Transverse colon (tissue), 4 donors: ENCODE measurements around the gene NPW. TPM values are rescaled to one million over a fixed set of nuclear protein-coding genes. Genes with fewer than 3 reads are reported as not detected.

Experiments
- DNase-seq: peaks from one replicate; pipeline ENCODE4 v3.0.0-alpha.2; 2019
- H3K27ac ChIP-seq, 4 donors: fragments of 200-600 bp; sonication (generic); 2 replicates each; pipeline ENCODE4 v1.5.1; 2016 to 2018; ENCODE audit warnings: inconsistent platforms in 4 of 4
- H3K27me3 ChIP-seq: fragments of 200-600 bp; sonication (generic); 2 replicates; pipeline ENCODE4 v1.5.1; 2017; ENCODE audit warnings: inconsistent platforms
- H3K36me3 ChIP-seq, 4 donors: fragments of 200-600 bp; sonication (generic); 2 replicates each; pipeline ENCODE4 v1.5.1; 2017 to 2019; ENCODE audit warnings: inconsistent platforms in 4 of 4
- H3K4me1 ChIP-seq, 4 donors: fragments of 200-600 bp; sonication (generic); 2 replicates each; pipeline ENCODE4 v1.5.1; 2017 to 2020; ENCODE audit warnings: inconsistent platforms in 4 of 4
- H3K4me3 ChIP-seq, 4 donors: fragments of 200-600 bp; sonication (generic); 1 replicate in 1 of 4; 2 replicates in 3 of 4; pipeline versions ENCODE4 v1.5.1 to v1.6.1; 2017 to 2019; ENCODE audit warnings: inconsistent platforms in 4 of 4
- H3K9me3 ChIP-seq, 2 donors: fragments of 200-600 bp; sonication (generic); 2 replicates each; pipeline ENCODE4 v1.5.1; 2017 to 2019; ENCODE audit warnings: inconsistent platforms in 2 of 2
- EP300 ChIP-seq: sonication (generic); formaldehyde crosslinking; IDR thresholded peaks from one replicate; pipeline ENCODE4 v1.6.1; 2017; ENCODE audit warnings: antibody characterized with exemption, low read depth
- POLR2A ChIP-seq: fragments of 450-650 bp; IDR thresholded peaks from one replicate; pipeline ENCODE4 v1.6.1; 2016; ENCODE audit warnings: antibody characterized with exemption, mild to moderate bottlenecking, moderate library complexity
- POLR2AphosphoS5 ChIP-seq, 3 donors: sonication (generic); formaldehyde crosslinking; IDR thresholded peaks; one replicate each; pipeline ENCODE4 v1.6.1; 2016; ENCODE audit warnings: antibody characterized with exemption in 3 of 3
- whole genome bisulfite sequencing, 2 donors: methylation state at CpG; one replicate each; pipeline ENCODE4 v1.1.5; 2018; ENCODE audit warnings: low coverage in 1 of 2; 5-methylcytosine and 5-hydroxymethylcytosine counted together
- in situ Hi-C, 4 donors: fragments of 200-750 bp; cut with MboI; loops; one replicate each; pipeline versions ENCODE4 v1.15.0 to v1.15.1; 2017; ENCODE audit warnings: low sequenced_read_pairs in 3 of 4, low pct_ligation_motif_present in 1 of 4, low pct_unique_long_range_greater_than_20kb in 1 of 4
- intact Hi-C: fragments of 100-400 bp; cut with DNase I; formaldehyde crosslinking; loops from one replicate; pipeline ENCODE4 v1.15.1; 2023; ENCODE audit warnings: low total_unique reads
- total RNA-seq, 4 donors: library from RNA; depleted of rRNA; stranded (reverse); fragments of >200 nt; gene quantifications; one replicate each; pipeline ENCODE4 v1.1.0, GENCODE V29; 2016
- TF ChIP-seq, protein P1 (sequence below), 5 experiments: fragments of 200-600 bp in 3 of 5; fragments of 450-650 bp in 2 of 5; sonication (generic) in 3 of 5; IDR thresholded peaks; 1 replicate in 2 of 5; 2 replicates in 3 of 5; pipeline ENCODE4 v1.5.1; 2016 to 2017; ENCODE audit warnings: antibody characterized with exemption in 5 of 5, inconsistent platforms in 3 of 5, mild to moderate bottlenecking in 2 of 5, moderate library complexity in 1 of 5

The NPW gene
- total RNA-seq, 4 donors from 2014 or later, result 0.41 TPM; not detected in 3

DNA sequence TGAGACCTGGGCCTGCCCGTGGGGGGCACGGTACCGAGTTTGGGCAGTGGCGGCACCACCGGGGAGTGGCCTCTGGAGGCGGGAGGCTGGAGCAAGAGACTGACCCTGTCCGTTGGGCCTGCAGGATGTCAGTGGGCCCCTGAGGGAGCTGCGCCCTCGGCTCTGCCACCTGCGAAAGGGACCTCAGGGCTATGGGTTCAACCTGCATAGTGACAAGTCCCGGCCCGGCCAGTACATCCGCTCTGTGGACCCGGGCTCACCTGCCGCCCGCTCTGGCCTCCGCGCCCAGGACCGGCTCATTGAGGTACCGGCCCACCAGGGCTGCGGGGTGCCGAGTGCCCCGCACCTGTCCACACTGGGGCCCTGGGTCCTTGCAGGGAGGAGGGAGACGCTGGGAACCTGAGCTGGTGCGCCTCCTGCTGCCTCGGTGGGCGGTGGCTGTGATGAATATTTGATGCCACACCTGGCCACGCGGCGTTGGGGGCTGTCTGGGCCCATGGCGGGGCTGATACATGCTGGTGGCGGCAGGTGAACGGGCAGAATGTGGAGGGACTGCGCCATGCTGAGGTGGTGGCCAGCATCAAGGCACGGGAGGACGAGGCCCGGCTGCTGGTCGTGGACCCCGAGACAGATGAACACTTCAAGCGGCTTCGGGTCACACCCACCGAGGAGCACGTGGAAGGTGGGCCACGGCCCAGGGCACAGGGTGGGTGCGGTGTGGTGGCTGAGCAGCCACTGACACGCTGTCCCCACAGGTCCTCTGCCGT is 16.8 kb downstream of the NPW start:
- Histone ChIP-seq H3K4me3 (peak overlapping the region in 2 of 4 donors; percentile 2 to 28), H3K27ac (peak overlapping the region; percentile 78 to 87 (median 84)), H3K9me3 (no peaks in the 10 kb centered on the region), H3K4me1 (peaks cover 47 to 86% (median 69%) of the 10 kb centered on the region in 4 donors), H3K27me3 (no peaks in the 10 kb centered on the region), H3K36me3 (no peaks in the 10 kb centered on the region)
- WGBS, 2 donors, result 84% methylated on average over 32 of the region's 47 CpGs; no CpG with 5 or more reads in 1 of the 2 donors
- DNase-seq, result no peak
- intact Hi-C loops (no loop called here), in situ Hi-C loops (no loop called here)
- TF ChIP-seq POLR2AphosphoS5 (IDR thresholded peaks at IDR 0.05) (no peak), POLR2A (no peak), EP300 (no peak)
- TF ChIP-seq, protein P1, sequence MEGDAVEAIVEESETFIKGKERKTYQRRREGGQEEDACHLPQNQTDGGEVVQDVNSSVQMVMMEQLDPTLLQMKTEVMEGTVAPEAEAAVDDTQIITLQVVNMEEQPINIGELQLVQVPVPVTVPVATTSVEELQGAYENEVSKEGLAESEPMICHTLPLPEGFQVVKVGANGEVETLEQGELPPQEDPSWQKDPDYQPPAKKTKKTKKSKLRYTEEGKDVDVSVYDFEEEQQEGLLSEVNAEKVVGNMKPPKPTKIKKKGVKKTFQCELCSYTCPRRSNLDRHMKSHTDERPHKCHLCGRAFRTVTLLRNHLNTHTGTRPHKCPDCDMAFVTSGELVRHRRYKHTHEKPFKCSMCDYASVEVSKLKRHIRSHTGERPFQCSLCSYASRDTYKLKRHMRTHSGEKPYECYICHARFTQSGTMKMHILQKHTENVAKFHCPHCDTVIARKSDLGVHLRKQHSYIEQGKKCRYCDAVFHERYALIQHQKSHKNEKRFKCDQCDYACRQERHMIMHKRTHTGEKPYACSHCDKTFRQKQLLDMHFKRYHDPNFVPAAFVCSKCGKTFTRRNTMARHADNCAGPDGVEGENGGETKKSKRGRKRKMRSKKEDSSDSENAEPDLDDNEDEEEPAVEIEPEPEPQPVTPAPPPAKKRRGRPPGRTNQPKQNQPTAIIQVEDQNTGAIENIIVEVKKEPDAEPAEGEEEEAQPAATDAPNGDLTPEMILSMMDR (IDR thresholded peaks at IDR 0.05), result no peak

DNA sequence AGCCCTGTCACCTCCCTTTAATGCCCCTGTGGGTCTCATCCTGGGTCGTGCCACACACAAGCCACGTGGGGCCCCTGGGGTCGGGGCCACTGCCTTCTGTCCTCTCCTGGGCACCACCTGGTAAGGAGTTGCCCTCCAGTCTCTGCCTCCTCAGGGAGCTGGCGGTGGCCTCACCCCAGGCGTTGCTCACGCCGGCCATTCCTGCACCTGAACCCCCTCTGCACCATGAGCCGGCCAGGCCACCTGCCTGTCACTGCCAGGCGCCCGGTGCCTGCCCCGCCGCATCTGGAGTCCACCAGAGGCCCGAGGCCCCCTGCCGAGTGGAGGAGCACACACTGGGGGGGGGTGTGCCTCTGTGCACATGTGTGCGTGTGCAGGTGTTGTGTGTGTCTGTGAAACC is 17.5 kb downstream of the NPW start:
- H3K27ac ChIP-seq, result peak overlapping the region; percentile 76 to 87 (median 82)
- no peaks in the 10 kb centered on the region for H3K27me3 ChIP-seq
- no peak overlapping the region for H3K4me3 ChIP-seq
- H3K9me3 ChIP-seq, result no peaks in the 10 kb centered on the region
- no peaks in the 10 kb centered on the region for H3K36me3 ChIP-seq
- peaks cover 53 to 92% (median 76%) of the 10 kb centered on the region in 4 donors for H3K4me1 ChIP-seq
- in situ Hi-C loops, result no loop called here
- 76% methylated on average over 12 of the region's 15 CpGs; no CpG with 5 or more reads in 1 of the 2 donors for WGBS, 2 donors
- intact Hi-C loops, result no loop called here
- no peak for TF ChIP-seq EP300
- TF ChIP-seq POLR2A, result no peak
- DNase-seq, result no peak

DNA sequence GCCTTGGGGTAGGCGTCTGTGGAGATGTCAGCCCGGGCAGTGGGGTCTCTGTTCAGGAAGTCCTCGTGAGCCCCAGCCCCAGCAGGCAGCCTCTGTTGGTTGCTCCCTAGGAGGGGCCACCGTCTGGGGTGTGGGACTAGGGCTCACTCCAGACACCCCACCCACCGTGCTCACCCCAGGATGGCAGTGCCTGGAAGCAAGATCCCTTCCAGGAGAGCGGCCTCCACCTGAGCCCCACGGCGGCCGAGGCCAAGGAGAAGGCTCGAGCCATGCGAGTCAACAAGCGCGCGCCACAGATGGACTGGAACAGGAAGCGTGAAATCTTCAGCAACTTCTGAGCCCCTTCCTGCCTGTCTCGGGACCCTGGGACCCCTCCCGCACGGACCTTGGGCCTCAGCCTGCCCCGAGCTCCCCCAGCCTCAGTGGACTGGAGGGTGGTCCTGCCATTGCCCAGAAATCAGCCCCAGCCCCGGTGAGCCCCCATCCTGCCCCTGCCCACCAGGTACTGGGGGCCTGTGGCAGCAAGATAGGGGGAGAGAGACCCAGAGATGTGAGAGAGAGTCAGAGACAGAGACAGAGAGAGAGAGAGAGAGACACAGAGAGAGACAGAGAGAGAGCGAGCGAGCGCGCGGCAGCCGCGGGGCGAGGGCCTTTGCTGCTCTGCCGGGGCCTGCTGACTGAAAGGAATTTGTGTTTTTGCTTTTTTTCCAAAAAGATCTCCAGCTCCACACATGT is 18.2 kb downstream of the NPW start:
- no peak for DNase-seq
- H3K4me3 ChIP-seq, result no peak overlapping the region
- H3K27ac ChIP-seq, result peak overlapping the region; percentile 76 to 87 (median 82)
- no peaks in the 10 kb centered on the region for H3K27me3 ChIP-seq
- in situ Hi-C loops (no loop called here), intact Hi-C loops (no loop called here)
- H3K9me3 ChIP-seq, result no peaks in the 10 kb centered on the region
- peaks cover 58 to 92% (median 80%) of the 10 kb centered on the region in 4 donors for H3K4me1 ChIP-seq
- TF ChIP-seq, protein P1 (IDR thresholded peaks at IDR 0.05), result no peak
- no peak for TF ChIP-seq EP300
- TF ChIP-seq POLR2A, result no peak
- whole genome bisulfite sequencing, 2 donors, result 75 to 80% methylated on average over 1 to 24 of the region's 29 CpGs
- H3K36me3 ChIP-seq, result no peaks in the 10 kb centered on the region

DNA sequence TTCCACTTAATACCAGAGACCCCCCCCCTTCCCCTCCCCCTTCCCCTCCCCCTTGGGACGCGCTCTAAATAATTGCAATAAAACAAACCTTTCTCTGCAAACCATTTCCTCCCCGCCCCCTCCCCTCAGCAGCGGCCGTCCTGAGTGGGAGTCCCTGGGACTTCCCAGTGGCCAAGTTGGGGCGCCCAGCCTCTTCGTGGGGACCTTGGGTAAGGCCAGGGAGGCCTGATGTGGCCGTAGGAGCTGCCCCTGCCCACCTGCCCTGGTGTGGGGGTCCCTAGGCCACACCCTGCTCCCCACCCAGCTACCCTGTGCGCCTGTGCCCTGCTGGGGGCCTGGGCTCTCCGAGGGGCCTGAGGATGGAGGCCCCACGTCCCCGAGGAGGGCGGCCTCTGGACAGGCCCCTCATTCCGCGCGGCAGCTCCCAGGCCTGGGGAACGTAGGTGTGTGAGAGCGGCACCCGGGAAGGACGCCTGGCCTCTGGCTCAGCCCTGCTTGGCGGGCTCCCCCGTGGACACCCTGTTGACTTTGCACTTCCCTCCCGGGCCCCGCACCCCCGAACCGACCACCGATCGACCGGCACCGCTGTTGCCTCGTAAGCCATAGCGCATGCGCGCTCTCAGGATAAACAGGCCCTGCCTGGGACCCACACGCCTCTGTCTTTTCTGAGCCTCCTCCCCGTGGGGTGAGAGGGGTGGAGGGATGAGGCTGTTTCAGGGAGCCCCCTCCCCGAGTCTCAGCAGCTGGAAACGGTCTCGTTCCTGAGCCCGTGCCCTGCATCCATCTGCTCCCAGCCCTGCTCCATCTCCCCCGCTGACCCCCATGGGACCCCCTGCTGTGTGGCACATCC is 19.0 kb downstream of the NPW start:
- peaks cover 66 to 92% (median 81%) of the 10 kb centered on the region in 4 donors for H3K4me1 ChIP-seq
- H3K36me3 ChIP-seq, result no peaks in the 10 kb centered on the region
- no peak overlapping the region for H3K4me3 ChIP-seq
- intact Hi-C loops, result no loop called here
- no peaks in the 10 kb centered on the region for H3K27me3 ChIP-seq
- no peaks in the 10 kb centered on the region for H3K9me3 ChIP-seq
- TF ChIP-seq POLR2AphosphoS5 (IDR thresholded peaks at IDR 0.05), result no peak
- no peak for TF ChIP-seq EP300
- no peak for TF ChIP-seq POLR2A
- TF ChIP-seq, protein P1 (IDR thresholded peaks at IDR 0.05), result no peak
- in situ Hi-C loops, result no loop called here
- WGBS, 2 donors, result 66 to 67% methylated on average over 3 to 28 of the region's 41 CpGs
- no peak for DNase-seq
- H3K27ac ChIP-seq, result peak overlapping the region; percentile 76 to 87 (median 82)
